T-helper 2 cell treated with Interferon-gamma antibody and Interleukin-4, amounts not matched to agents 100 ng/mL and 5 ng/mL, for 36 hours (primary cell): ENCODE results near the gene HOMER2. TPM values are rescaled to one million over a fixed set of nuclear protein-coding genes. Genes with fewer than 3 reads are reported as not detected.

ENCODE experiments used
- intact Hi-C: fragments of 100-400 bp; cut with micrococcal nuclease; formaldehyde crosslinking; loops from one replicate; pipeline ENCODE4 v1.15.1; 2023
- total RNA-seq: library from RNA; stranded (reverse); gene quantifications from 2 replicates; pipeline ENCODE4 v1.2.3, GENCODE V29; 2022

The HOMER2 gene
- total RNA-seq, 1 donor from 2014 or later, result 38.1 TPM

DNA sequence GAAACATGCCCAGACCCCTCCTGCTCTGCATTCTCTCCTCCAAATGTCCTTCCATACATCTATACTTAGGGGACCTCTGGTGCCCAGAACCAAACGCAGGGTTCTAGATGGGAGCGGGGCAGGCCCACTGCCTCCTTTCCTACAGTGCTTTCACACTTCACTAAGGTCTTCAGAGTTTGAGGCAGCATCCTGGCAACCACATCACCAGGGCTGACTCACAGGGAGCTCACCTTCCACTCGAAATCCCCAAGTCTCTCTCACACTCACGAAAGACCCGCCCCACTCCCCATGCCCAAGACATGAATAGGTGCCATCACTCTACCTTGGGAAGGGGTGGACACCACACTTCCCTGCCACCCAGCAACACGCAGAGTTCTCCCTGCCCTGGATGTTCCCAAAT lies 18.9 kb downstream of the HOMER2 start:
- intact Hi-C loops, result no loop called here

DNA sequence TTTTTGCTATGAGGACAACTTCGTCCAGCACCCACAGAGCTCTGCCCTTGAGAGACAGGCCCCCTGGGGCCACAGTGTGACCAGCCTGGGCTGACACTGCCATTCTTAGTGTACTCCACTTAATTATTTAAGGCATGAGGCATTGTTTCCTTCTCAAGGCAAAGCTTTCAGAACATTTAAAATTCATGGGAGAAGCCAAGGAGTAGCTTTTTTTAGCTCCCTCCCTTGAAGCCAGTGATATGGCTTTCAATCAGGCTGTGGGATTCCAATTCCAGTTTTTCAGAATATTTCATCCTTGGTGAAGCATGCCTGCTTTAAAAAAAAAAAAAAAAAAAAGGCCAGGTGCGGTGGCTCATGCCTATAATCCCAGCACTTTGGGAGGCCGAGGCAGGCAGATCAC lies 21.3 kb downstream of the HOMER2 start:
- intact Hi-C loops, result no loop called here

DNA sequence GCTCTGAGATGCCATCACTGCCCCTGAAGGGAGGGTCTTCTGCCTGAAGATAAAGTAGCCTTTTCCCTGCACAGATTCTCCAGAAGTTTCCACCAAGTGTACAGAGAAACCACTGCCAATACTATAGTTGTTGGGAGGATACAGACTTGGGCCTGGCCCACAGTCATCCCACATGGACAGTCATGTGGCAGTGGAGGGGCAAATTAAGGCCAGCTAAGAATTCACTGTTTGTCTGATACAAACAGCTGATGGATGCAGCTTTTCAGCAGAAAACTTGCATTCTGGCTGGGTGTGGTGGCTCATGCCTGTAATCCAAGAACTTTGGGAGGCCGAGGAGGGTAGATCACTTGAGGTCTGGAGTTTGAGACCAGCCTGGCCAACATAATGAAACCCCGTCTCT lies 22.1 kb downstream of the HOMER2 start:
- intact Hi-C loops, result no loop called here

DNA sequence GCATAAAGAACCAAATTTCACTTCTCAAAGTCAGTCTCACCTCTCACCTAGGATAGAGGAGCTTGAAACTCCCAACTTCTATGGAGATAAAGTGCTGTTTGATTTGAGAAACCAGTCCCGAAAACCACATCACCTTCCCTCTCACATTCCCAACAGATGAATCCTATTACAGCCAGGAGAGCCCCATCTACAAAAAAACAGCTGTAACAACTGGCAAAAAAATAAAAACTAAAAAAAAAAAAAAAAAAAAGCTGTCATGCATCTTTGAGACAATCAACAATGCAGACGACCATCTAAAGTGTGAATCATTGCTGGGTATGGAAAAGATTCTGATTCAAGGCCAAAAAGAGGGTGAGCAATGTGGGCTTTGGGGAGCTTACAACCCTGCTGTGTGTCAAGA lies 23.8 kb downstream of the HOMER2 start:
- intact Hi-C loops, result loop anchor here (10.0 kb wide), 1 partner anchor 64 kb away; no protein-coding TSS in a partner anchor

DNA sequence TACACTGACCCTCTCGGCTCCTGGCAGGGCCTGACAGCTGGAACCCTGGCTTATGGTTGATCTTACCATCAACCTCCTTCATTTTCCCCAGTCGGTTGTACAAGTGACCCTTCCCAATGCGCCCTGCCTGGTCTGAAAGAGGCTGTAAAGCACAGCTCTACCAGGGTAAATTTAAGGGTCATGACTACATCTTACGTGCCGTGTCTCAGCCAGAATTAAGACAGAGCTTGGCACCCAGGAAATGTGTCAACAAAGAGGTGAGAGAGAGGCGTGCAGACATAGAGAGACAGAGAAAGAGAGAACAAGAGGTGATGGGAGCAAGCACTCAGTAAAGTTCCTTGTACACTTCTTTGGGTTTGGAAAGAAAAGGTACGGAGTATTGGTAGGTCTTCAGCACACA lies 28.8 kb downstream of the HOMER2 start:
- intact Hi-C loops, result loop anchor here (10.0 kb wide), 1 partner anchor 59 kb away; no protein-coding TSS in a partner anchor

DNA sequence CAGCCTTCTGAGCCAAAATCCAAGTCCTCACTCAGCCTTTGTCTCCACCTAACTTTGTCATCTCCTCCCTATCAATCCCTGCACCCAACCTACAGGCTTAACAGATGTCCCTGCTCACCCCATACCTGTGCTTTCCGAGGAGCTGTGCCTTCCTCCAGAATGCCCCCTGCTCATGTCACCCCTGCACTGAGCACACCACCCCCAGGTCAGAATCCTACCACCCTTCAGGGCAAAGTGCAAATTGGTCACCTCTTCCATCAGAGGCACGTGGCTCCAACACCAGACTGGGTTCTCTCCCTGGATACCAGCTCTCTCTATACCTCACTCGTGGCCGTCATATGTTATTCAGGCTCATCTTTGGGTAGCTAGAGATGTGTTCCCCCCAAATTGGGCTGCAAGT lies 29.8 kb downstream of the HOMER2 start:
- intact Hi-C loops, result loop anchor here (10.0 kb wide), 1 partner anchor 58 kb away; no protein-coding TSS in a partner anchor

DNA sequence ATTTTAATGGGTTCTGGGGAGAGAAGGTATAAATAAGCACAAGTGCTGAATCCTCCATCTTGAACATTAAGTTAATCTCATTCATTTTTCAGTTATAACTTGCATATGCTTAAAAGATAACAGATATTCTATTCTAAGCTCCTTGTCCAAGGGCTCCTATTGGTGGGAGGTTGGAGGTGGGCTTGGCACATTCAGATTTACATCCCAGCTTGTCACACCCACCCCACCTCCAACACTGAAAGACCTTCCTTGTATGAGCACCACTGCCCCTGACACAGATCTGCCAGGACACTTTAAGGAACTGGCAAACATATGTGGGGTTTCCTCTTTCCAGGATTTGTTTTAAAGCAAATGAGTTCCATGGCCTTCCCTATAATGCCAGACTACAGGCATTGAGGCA lies 30.6 kb downstream of the HOMER2 start:
- intact Hi-C loops, result loop anchor here (10.0 kb wide), 1 partner anchor 57 kb away; no protein-coding TSS in a partner anchor

DNA sequence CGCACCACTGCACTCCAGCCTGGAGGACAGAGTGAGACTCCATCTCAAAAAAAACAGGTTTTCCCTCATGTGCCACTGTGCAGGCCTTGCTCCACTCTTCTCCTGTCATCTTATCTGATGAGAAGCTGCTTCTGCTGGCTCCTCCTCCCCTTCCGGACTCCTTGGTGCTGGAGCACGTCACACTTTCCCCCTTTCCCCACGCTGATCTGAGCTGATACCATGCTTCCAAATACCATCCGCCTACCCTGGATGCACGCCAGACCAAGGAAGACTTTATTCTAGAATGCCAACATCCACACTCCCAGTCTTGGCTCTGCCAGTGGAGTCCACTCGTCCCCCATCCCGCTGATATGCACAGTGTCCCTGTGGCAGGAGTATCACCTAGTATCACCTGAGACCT lies 31.3 kb downstream of the HOMER2 start:
- intact Hi-C loops, result loop anchor here (10.0 kb wide), 1 partner anchor 56 kb away; no protein-coding TSS in a partner anchor

DNA sequence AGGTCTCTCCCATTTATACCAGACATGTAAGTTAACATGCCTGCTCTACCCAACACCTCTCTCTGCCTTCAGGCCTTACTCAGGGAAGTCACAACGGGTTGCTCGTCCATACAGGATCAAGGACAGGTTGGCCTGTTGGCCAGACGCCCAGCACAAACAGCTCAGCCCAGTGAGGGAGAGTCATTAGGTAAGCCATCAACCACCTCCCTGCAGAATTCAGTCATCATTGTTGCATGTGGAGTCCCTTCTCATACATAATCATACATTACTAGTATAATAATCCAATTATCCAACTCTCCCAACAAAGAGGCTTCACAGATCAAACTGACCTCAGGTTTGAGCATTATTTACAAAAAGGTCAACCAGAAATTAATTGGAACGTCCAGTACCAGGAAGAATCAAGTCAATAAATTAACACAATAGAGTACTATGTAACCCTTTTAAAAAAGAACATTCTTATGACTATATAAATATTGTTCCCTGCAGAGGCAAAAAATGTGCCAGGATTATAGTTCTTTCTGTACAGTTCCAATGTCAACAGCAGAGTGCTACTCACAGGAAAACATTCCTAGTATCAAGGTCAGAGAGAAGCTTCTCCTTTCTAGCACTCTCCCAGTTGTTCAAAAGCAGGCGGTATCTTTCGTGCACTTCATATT lies 33.2 kb downstream of the HOMER2 start:
- intact Hi-C loops, result no loop called here

DNA sequence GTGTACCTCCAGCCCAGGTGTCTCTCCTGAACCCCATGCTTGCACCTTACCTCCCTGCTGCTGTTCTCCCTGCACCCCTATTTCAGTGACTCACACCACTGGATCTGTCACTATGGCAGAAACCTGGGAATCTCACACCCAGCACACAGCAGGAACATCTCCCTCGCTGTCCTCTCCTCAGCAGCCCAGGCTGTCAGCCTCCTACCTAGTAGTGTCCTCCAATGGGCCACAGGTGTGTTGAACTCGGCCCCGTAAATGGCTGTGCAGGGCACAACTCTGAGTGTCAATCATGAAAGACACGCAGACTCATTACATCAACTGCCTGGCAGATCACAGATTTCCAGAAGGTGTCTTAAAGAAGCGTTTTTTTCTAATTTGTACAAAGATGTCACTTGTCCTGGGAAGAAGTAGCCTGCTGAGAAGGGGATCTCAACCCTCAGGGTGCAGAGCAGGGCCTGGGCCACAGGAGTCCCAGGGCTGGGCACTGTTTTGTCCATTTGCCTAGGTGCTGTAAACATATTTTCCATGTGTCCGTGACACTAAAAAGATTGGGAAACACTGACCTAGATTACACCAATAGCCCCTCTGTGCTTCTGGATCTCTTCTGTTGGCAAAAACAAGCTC lies 33.8 kb downstream of the HOMER2 start:
- intact Hi-C loops, result no loop called here

DNA sequence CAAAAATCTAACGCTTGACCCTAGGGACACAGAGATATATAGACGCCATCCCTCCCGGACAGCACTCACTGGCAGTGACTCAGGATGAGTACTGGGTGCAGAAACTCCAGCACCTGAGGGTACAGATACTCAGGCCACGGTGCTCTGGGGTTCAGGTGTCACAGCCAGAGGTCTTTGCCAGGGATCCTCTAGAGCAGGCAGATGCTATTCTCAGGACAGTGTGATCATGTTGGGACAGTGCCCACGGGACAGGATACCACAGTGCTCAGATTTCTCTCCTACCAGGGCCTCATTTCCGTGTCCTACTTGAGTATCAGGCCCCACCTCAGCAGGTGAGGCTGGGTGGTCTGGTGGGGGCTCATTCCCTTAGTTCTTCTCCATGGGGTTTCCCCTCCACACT lies 34.4 kb downstream of the HOMER2 start:
- intact Hi-C loops, result no loop called here

DNA sequence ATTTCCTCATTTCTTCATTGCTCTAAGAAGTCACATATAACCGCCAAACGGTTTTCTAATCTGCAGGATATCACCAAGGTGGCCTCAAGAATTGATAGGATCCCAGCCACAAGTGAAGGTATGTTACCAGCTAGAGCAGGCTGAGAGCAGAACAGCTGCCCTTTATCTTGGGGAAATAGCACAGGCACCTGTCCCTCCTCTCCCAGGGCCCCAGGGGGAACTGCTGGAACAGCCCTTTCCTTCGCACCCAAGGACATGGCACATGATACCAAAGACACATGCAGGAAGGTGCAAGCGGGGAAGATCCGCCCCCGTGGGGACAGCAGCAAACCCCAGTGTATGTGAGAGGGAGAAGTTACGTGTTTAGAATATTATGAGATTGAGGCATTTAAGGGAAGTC lies 35.3 kb downstream of the HOMER2 start:
- intact Hi-C loops, result no loop called here

DNA sequence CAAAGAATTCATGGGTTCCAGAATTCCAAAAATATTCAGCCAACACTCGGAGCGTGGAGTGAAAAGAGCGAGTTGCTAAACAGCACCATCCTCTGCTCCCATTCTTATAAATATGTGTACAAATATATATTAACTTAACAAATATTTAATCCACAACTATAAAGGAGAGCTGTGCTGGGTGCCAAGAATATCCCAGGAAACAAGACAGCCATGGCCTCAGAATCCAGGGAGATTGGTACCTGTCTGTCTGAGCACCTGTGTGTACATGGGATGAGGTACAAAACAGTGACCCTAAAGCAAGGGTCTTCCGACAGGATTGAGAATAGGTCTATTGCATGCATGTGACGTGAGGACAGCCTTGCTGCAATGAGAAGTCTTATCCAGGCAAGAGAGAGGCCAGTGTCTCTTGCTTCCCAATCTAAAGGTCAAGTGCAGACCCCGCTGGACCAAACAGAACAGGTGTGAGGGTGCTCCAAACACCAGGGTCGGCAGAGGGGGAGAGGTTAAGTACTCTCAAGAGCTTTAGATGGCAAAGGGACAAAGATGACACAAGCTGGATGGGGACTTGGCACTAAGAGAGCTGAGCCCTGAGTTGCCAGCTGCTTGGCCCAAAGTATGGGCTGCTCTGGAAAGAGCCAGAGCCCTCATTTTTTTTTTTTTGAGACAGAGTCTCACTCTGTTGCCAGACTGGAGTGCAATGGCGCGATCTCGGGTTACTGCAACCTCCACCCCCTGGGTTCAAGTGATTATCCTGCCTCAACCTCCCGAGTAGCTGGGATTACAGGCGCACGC lies 36.2 kb downstream of the HOMER2 start:
- intact Hi-C loops, result no loop called here

DNA sequence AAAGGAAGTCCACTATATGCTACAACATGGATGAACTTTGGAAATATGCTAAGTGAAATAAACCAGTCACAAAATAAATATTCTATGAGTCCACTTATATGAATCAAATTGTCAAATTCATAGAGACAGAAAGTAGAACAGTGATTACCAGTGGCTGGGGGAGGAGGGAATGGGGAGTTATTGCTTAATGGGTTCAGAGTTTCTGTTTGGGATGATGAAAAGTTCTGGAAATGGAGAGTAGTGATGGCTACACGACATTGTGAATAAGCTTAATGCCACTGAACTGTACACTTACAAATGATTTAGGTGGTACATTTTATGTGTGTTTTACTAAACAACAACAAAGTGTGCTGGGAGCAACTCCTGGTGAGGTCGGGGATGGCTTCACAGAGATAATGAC lies 38.1 kb downstream of the HOMER2 start:
- intact Hi-C loops, result no loop called here

DNA sequence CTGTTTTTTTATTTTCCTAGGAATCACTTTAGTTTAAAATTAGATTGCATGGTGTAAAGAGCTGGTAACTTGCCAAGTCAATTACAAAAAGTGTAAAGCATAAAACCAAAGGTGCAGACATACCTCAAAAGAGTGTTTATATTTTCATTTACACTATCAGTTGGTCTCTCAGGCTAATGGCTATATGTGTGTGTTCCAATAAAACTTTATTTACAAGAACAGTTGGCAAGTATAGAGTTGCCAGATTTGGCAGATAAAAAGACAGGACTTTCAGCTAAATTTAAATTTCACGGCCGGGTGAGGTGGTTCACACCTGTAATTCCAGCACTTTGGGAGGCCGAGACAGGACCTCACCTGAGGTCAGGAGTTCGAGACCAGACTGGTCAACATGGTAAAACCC lies 41.1 kb downstream of the HOMER2 start:
- intact Hi-C loops, result no loop called here

DNA sequence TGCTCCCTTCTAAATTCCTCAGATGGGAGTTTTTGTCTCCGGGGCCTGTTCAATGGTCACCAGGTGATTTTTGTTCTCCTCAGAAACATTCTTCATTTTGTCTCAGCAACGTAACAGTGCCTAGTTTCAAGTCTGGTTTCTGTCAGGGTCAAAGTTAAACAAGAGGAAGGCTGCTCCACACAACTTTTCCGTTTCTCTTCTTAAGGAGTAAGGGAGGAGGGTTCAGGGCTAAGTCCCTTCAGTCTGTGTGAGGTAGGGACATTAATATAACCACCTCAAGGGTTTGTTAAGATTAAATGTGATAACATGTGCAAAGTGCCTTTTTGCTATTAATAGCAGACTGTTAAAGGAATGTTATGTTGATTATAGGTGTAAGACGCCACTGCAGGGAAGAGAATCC lies 41.8 kb downstream of the HOMER2 start:
- intact Hi-C loops, result no loop called here

DNA sequence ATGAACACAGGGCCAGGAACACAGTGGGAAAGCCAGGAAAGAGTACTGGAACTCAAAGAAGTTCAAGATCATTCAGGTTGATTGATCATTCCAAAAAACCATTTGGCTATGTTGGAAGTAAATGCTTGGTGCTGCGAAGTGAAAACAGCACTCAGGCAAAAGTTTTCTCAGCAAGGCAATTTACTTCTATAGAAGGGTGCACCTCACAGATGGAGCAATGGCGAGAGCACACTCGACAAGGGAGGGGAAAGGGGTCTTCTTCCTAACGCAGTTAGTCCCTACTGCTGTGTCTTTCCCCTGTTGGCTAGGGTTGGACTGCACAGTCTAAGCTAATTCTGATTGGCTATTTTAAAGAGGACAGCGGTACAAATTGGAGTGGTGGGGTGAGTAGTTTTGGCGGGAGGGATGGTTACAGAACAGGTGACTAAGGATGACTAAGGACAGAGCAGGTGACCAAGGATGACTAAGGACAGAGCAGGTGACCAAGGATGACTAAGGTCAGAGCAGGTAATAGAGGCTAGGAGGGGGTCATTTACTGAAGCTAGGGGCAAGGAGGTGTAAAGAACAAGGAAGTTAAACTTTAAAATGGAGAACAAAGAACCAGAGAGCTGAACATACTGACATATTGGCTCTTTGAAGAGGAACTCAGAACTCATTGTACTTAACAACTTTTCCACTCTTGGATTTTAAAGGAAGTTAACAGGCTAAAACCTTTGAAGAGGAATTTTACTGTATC lies 43.3 kb downstream of the HOMER2 start:
- intact Hi-C loops, result no loop called here

DNA sequence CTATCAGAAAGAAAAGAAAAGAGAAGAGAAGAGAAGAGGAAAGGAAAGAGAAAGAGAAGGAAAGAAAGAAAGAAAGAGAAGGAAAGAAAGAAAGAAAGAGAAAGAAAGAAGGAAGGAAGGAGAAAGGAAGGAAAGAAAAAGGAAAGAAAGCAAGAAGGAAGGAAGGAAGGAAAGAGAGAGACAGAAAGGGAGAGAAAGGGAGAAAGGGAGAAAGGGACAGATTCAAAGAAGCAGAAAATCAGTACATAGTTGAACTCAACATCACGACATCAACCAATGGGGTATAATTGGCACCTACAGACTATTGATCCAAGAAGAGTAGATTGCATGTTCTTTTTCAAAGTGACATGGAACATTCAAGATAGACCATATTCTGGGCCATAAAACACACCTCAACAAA lies 45.2 kb downstream of the HOMER2 start:
- intact Hi-C loops, result no loop called here

DNA sequence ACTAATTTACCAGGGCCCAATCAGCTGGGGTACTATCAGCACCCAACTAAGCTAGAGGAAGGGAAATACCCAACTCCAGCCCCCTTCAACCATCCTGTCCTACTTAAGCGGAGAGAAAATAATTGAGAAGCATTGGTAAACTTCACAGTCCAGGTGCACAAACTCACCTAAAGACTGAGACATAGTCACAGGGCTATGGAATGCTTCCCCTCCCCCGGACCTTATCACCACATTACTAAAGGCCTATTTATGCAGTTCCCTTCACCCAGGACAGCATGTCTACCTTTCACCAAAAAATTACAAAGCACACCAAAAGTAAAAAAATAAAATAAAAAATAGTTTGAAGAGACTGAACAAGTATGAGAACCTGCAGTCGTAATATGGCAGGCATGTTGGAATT lies 47.9 kb downstream of the HOMER2 start:
- intact Hi-C loops, result no loop called here

DNA sequence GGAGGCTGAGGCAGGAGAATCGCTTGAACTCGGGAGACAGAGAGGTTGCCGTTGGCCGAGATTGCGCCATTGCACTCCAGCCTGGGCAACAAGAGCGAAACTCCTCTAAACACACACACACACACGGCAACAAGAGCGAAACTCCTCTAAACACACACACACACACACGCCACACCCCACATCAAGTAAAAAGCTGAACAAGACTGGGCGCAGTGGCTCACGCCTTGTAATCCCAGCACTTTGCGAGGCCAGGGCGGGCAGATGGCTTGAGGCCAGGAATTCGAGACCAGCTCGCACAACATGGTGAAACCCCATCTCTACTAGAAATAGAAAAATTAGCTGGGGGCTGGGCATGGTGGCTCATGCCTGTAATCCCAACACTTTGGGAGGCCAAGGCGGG lies 49.0 kb downstream of the HOMER2 start:
- intact Hi-C loops, result no loop called here

DNA sequence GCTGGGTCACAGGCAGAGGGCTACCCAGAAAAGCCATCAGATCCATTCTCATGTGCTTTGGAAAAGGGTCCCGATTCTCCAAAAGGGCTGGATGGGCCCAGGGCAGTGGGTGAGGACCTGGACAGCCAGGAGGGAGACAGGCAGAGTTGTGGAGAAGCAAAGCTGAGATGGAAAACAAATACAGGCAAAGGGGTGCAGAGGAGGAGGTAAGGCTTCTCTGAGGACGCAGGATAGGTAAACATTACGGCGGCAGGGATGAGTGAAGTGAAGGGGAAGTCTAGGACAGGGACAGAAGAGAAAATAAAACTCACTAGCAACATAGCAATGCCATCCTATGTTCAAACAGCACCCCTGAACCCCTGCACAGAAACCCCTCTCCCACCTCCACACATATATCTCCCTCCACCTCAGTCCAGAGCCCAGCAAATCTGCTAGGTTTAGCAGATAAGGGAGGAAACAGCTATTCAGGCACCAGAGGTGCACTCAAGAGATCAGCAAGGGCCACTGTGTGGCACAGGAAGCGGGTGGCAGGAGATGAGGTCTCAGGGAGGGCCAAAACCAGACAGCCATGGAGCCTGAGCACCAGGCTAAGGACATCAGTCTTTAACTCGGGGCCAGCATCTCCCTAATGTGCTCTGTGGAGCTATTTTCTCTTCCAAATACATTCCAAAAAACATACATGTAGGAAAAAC lies 51.3 kb downstream of the HOMER2 start:
- intact Hi-C loops, result no loop called here
